GM23338 (cell line): Measurements from ENCODE around the gene WDR70.

Experiments
- EZH2 ChIP-seq: fragments of 200-600 bp; sonication (generic); IDR thresholded peaks from one replicate; pipeline ENCODE4 v1.8.0; 2017; ENCODE audit warnings: antibody characterized with exemption, mild to moderate bottlenecking, low read depth; ENCODE audit not compliant: unreplicated experiment
- EZH2phosphoT487 ChIP-seq: fragments of 200-600 bp; sonication (generic); IDR thresholded peaks from one replicate; pipeline ENCODE4 v1.8.1; 2018; ENCODE audit warnings: antibody characterized with exemption; ENCODE audit not compliant: unreplicated experiment
- JUNB ChIP-seq: IDR thresholded peaks from one replicate; pipeline ENCODE4 v1.6.1; 2016; ENCODE audit warnings: antibody characterized with exemption; ENCODE audit not compliant: unreplicated experiment
- NANOG ChIP-seq: IDR thresholded peaks from 2 replicates; pipeline ENCODE4 v1.6.1; 2016; ENCODE audit warnings: antibody characterized with exemption, borderline replicate concordance
- POLR2AphosphoS5 ChIP-seq: IDR thresholded peaks from 2 replicates; pipeline ENCODE4 v1.6.1; 2016; ENCODE audit warnings: antibody characterized with exemption, low read depth
- STAT1 ChIP-seq: IDR thresholded peaks from one replicate; pipeline ENCODE4 v1.6.1; 2016; ENCODE audit warnings: antibody characterized with exemption; ENCODE audit not compliant: unreplicated experiment
- ZNF114 ChIP-seq: fragments of 250-450 bp; sonication (Bioruptor Pico); IDR thresholded peaks from 2 replicates; pipeline ENCODE4 v1.5.0; 2020; ENCODE audit warnings: mild to moderate bottlenecking, moderate library complexity
- ZNF331 ChIP-seq: fragments of 250-450 bp; sonication (Bioruptor Pico); IDR thresholded peaks from 2 replicates; pipeline ENCODE4 v1.5.0; 2020; ENCODE audit warnings: low read depth, mild to moderate bottlenecking, moderate library complexity
- TF ChIP-seq, protein P1 (sequence below), 2 experiments: fragments of 200-600 bp in 1 of 2; sonication (generic) in 1 of 2; conservative IDR thresholded peaks; 2 replicates each; pipeline versions ENCODE4 v1.5.1 to v1.6.1; 2016 to 2017; ENCODE audit warnings: antibody characterized with exemption in 2 of 2, low read depth in 2 of 2, mild to moderate bottlenecking in 2 of 2, moderate library complexity in 1 of 2
- TF ChIP-seq, protein P2 (sequence below): IDR thresholded peaks from 2 replicates; pipeline ENCODE4 v1.6.1; 2016; ENCODE audit warnings: antibody characterized with exemption
- TF ChIP-seq, protein P3 (sequence below): IDR thresholded peaks from one replicate; pipeline ENCODE4 v1.6.1; 2018; ENCODE audit warnings: antibody characterized with exemption; ENCODE audit not compliant: unreplicated experiment

DNA sequence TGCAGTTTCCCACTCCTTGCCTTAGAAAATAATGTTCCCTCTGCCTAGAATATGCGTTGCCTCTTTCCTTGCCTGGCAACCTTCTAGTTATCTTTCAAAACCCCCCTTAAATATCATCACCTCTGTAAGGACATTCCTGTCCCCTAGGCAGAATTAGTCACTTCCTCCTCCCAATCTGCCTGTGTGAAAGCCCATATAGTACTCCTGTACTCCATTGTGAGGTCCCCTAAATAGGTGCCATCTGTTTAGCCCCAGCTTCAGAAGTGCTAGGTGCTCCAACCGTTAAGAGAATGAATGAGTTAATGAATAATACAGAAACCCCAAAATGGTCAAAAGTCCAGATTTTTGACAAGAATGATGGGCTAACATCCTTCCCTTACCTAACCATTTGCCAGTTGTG is 279.3 kb downstream of the WDR70 start:
- no peak for TF ChIP-seq EZH2
- TF ChIP-seq POLR2AphosphoS5 = no peak
- TF ChIP-seq, protein P1, sequence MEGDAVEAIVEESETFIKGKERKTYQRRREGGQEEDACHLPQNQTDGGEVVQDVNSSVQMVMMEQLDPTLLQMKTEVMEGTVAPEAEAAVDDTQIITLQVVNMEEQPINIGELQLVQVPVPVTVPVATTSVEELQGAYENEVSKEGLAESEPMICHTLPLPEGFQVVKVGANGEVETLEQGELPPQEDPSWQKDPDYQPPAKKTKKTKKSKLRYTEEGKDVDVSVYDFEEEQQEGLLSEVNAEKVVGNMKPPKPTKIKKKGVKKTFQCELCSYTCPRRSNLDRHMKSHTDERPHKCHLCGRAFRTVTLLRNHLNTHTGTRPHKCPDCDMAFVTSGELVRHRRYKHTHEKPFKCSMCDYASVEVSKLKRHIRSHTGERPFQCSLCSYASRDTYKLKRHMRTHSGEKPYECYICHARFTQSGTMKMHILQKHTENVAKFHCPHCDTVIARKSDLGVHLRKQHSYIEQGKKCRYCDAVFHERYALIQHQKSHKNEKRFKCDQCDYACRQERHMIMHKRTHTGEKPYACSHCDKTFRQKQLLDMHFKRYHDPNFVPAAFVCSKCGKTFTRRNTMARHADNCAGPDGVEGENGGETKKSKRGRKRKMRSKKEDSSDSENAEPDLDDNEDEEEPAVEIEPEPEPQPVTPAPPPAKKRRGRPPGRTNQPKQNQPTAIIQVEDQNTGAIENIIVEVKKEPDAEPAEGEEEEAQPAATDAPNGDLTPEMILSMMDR (conservative IDR thresholded peaks at IDR 0.05; ENCODE audit: low read depth in 2 of 2) = no peak
- TF ChIP-seq, protein P2, sequence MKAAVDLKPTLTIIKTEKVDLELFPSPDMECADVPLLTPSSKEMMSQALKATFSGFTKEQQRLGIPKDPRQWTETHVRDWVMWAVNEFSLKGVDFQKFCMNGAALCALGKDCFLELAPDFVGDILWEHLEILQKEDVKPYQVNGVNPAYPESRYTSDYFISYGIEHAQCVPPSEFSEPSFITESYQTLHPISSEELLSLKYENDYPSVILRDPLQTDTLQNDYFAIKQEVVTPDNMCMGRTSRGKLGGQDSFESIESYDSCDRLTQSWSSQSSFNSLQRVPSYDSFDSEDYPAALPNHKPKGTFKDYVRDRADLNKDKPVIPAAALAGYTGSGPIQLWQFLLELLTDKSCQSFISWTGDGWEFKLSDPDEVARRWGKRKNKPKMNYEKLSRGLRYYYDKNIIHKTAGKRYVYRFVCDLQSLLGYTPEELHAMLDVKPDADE = no peak
- TF ChIP-seq ZNF114 (CRISPR knock-in tag) = no peak
- no peak for TF ChIP-seq NANOG
- TF ChIP-seq JUNB = no peak
- TF ChIP-seq EZH2phosphoT487 = no peak
- no peak for TF ChIP-seq ZNF331
- TF ChIP-seq STAT1 = no peak
- TF ChIP-seq, protein P3, sequence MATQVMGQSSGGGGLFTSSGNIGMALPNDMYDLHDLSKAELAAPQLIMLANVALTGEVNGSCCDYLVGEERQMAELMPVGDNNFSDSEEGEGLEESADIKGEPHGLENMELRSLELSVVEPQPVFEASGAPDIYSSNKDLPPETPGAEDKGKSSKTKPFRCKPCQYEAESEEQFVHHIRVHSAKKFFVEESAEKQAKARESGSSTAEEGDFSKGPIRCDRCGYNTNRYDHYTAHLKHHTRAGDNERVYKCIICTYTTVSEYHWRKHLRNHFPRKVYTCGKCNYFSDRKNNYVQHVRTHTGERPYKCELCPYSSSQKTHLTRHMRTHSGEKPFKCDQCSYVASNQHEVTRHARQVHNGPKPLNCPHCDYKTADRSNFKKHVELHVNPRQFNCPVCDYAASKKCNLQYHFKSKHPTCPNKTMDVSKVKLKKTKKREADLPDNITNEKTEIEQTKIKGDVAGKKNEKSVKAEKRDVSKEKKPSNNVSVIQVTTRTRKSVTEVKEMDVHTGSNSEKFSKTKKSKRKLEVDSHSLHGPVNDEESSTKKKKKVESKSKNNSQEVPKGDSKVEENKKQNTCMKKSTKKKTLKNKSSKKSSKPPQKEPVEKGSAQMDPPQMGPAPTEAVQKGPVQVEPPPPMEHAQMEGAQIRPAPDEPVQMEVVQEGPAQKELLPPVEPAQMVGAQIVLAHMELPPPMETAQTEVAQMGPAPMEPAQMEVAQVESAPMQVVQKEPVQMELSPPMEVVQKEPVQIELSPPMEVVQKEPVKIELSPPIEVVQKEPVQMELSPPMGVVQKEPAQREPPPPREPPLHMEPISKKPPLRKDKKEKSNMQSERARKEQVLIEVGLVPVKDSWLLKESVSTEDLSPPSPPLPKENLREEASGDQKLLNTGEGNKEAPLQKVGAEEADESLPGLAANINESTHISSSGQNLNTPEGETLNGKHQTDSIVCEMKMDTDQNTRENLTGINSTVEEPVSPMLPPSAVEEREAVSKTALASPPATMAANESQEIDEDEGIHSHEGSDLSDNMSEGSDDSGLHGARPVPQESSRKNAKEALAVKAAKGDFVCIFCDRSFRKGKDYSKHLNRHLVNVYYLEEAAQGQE = no peak
